Dermis microvascular lymphatic vessel endothelial cell (primary cell): Measurements from ENCODE around the gene MRPL40. TPM values are rescaled to one million over a fixed set of nuclear protein-coding genes. Genes with fewer than 3 reads are reported as not detected.
"Not testable (repeated sequence)": the region's sequence is repeated elsewhere in the genome, so short reads cannot be mapped to it uniquely, and the experiment has no call there.

ENCODE experiments used
- DNase-seq, 2 donors: peaks; one replicate each; pipeline versions ENCODE4 v3.0.0 to v3.0.0-alpha.2; 2010; ENCODE audit warnings: low read depth in 2 of 2
- total RNA-seq: library from RNA; depleted of rRNA; stranded (reverse); fragments of >200 nt; gene quantifications from 2 replicates; pipeline ENCODE4 v1.2.1, GENCODE V29; 2014

Gene MRPL40
- total RNA-seq, 1 donor from 2014 or later = 27.7 TPM

DNA sequence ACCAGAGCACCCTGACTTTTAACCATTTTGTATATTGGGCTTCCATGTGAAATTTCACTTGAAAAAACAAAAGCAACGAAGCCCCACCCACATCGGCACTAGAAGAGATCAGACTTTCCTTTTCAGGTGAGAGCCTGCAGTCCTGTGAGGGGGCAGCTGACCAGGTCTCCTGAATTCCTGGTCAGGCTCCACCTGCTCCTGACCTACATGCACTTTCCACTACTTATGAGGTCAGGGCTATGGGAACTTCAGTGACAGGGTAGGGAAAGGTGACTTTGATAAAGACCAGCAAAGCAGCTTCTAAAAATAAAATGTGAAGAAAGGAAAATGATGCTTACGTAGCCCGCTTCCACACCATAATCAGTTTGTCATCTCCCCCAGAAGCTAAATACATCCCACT is 25.5 kb upstream of the MRPL40 start:
- no peak for DNase-seq

GRCh38 chr22:19407649-19408606 is 24.4 kb upstream of the MRPL40 start:
- DNase-seq = no peak

DNA sequence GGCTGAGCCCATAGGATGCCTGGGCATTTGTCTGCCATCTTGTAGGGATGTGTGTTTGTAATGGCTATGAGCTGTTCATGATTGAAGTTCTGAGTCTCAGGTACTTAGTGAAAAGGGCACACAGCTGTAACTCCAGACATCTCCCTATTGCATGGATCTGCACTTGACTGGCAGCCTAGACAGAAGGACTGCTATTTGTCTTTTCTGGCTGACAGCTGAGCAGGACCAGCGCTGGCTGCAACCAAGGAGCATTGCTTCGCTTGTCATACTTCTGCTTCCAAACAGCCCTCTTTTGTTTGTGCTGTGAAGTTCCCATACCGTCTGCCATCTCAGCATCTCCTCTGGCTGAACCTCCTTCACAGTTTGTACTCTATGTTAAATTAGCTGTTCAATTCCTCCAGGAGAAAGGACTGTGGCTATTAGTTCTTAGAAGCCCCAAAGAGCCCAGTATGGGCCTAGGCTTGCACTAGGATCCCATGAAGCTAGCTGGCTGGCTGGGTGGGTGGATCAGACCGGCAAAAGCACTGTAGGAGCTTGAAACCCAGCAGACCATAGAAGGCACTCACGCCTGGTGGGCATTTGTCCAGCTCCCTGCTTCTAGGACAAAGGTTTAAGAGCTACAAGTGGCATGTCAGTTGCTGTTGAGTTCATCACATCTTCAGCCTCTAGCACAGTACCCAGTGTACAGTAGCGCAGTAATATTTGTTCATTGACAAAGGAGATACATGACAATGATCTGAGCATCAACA is 21.2 kb upstream of the MRPL40 start:
- DNase-seq = no peak

- no peak for DNase-seq
Measured at GRCh38 chr22:19411690-19412045, 20.7 kb upstream of the MRPL40 start.

- no peak for DNase-seq
Measured at GRCh38 chr22:19412478-19412877, 19.9 kb upstream of the MRPL40 start.

GRCh38 chr22:19412923-19413322 is 19.4 kb upstream of the MRPL40 start:
- DNase-seq = no peak

GRCh38 chr22:19419086-19419463 is 13.3 kb upstream of the MRPL40 start:
- no peak for DNase-seq

DNA sequence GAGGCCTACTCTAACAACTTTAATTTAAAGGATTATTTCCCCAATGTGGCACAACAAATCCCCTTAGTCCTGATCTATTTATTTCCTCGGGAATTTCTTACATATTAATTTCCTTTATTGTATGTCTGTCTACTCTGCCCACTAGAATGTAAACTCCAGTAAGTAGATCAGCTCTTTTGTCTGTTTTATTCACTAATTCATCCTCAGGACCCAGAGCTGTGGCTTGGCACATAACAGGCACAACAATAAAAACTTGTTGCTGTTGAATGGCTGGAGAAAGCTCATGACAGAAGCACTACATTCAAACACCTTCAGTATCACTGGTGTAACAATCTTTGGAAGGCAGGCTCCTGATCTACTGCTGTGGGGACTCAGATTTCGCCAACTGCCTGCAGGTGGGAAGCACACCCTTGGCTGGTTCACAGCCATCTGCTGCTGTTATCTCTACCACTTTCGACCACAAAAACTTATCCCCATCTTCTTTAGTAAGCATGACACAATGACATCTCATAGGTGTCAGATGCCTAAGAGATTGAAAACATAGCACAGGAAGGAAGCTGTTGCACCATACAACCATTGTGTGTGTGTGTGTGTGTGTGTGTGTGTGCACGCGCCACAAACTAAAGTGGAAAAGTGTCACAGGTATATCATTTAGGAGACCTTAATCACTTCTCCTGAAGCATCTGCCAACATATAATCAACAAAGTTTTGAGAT is 12.7 kb upstream of the MRPL40 start:
- peak in 1 of 2 donors; percentile 22 for DNase-seq

- no peak for DNase-seq
Measured at GRCh38 chr22:19420321-19420720, 12.0 kb upstream of the MRPL40 start.

- DNase-seq = no peak
Measured at GRCh38 chr22:19422440-19423301, 9.7 kb upstream of the MRPL40 start.

- no peak for DNase-seq
Measured at GRCh38 chr22:19424186-19424500, 8.2 kb upstream of the MRPL40 start.

DNA sequence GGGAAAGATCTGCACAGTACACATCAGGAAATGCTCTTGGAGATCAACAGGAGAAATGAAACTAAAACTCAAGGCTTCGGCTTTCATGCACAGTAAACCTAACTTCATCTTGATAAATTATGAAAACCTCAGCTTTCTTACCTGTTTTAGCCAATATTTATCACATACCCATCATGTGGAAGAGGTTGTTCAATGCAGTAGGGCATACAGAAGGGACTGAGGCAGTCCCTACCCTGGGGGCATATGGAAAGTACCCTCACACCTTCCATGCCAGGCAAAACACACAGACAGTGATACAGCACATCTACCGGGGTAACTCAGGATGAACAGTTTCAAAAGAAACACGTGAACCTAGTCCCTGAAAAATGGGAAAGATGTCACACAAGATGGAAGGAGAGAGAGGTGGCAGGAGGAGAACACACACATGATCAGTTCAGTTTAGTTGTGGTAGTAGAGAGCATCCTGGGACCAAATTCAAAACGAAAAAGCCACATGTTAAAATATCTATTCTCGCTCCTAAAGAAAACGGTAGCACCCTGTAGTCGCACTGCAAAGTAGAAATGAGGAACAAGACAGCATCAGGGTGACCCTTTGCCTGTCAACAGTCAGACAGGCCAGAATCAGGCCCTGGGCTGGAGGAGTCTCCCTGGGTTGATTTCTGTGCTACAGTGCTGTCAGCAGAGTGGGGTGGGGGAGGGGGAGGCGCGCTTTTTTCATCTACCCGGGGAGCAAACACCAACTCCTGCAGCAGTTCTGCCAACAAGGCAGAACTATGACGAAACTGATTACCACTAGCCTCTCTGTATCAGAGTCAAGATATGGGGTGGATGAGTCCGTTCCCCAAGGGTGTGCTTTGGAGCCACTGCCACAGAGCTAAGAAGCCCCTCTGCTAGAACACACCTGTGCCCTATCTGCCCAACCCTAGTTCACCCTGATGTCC is 2.1 kb upstream of the MRPL40 start:
- DNase-seq = peak in 1 of 2 donors; percentile 34

DNA sequence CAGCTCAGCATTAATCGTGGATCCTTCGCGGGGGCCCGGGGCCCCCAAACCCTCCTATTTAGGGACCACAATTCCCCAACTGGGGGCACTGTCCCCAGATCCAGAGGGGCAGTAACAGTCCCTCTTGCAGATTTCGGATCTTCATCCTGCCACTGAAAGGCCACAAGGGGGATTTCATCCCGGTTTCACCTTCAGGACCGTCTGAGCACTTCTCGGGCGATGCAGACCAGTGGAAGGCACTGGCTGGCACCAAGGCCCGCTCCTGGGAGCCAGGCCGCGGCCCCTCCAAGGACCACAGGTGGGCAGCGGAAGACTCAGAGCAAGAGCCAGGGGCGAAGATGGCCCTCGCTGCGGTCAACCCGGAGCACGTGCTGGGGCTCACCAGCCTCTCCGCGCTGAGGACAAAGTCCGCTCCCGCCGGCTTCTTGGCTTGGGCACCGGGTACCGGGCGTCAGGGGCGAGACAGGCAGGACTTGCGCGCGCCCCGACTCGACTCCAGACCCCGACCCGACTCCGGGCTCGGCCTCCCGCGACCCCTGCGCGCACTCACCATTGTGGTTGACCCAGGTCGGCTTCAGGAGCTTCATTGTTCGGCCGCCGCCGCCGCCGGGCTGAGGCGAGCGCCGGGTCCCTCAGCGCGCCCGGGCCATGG is 1.3 kb upstream of the MRPL40 start:
- DNase-seq = peak in 1 of 2 donors; percentile 32

DNA sequence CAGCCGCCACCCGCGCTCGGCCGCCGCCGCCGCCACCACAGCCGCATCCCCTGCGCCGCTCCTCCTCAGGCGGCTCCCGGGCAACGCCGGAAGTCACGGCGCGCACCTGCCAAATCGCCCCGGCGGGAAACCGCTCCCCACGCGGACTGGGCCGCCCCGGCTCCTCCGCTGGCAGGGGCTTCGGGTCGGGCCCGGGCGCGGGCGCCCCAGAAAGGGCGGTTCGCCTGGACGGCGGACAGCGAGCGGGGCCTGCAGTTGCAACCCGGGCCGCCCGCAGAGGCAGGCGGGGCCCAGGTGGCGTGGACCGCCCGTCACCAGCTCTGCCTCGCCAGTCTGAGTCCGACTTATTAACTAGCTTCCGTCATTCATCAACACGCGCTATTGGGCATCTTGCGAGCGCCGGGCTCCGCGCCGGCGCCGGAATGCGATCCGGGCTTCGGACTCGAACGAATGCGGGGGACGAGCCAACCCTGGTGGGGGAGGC is 654 bp upstream of the MRPL40 start, which contains the start of gene HIRA:
Gene HIRA, minus strand, starts transcription at position 85 of the 484 bp plus-strand sequence. CDS start 257 bp downstream, outside the sequence.
- peak; percentile 30 to 77 for DNase-seq

DNA sequence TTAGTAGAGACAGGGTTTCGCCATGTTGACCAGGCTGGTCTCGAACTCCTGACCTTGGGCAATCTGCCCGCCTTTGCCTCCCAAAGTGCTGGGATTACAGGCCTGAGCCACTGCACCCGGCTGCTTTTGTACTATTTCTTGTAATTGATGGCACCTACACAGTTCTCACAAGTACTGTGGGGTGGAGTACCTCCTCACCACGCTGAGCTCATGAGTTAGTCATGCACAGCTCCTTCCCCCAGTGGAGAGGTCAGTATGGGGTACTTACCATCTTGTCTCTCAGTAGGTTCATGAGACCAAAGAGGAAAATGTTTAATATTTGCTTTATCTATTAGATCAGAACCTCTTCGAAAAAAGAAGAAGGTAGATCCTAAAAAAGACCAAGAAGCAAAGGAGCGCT is 2.1 kb downstream of the MRPL40 start:
- no peak for DNase-seq

DNA sequence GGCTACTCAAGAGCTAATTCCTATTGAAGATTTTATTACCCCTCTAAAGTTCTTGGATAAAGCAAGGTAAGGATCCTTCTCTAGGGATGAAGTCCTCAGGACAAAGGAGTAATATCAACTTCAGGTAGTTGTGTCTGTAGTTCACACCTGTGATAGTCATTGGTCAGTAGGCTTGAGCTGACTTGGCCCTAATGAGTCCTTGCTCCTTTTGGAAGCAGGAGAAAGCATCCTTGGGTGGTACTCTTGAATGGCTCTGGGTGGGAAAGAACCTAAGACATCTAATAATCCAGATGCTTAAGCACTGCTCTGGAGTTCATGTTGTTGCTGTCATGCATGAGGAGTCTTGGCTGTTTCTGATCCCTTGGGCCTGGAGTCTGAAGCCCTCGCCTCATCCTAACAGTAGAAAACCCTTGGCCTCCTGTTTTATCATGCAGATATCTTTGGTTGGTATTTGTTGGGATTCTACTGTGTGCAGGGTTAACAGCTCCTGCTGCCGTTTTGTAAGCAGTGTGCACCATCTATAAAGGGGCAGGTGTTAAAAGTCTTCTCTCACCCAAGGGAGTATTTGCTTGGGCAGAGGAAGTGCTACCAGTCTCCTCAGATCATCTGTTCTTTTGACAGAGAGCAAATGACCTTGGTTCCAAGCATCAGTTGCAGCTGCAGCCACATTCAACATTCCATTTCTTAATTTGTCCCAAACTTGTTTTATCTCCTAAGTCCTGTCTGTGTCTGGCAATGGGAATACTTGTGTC is 2.7 kb downstream of the MRPL40 start:
- no peak for DNase-seq

DNA sequence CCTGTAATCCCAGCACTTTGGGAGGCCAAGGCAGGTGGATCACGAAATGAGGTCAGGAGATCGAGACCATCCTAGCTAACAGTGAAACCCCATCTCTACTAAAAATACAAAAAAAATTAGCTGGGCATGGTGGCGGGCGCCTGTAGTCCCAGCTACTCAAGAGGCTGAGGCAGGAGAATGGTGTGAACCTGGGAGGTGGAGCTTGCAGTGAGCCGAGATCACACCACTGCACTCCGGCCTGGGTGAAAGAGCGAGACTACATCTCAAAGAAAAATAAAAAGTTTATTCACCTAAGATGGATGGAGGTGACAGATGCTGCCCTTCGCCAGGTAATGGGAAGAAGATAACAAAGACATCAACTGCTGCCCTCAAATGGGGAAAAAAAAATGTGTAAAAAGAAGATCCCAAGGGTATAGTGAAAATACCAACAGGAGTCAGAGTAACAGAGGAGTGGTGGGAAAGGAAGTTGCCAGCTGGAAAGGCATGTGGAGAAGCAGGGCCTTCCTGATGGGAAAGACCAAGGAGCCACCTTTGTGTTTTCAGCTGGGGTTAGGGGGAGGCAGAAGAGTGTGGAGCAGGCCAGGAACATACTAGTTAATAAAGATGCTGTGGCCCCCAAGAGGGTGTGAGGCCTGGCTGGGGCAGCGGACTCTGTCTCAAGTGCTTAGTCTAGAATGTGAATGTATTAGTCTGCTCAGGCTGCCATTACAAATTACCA is 4.3 kb downstream of the MRPL40 start:
- DNase-seq = not testable (repeated sequence)

DNA sequence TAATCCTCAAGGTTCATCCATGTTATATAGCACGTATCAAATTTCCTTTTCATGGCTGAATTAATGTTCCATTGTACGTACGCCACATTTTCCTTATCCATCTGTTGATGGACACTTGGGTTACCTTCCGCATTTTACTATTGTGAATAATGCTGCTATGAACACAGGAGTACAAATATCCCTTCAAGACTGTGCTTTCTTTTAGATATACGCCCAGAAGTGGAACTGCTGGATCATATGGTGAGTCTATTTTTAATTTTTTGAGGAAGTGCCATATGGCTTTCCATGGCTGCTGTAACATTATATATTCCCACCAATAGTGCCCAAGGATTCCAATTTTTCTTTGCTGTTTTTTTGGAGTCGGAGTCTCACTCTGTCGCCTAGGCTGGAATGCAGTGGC is 6.0 kb downstream of the MRPL40 start:
- DNase-seq = no peak
